Neural crest cell (in vitro differentiated cells): ENCODE results near the gene MCUB. TPM values are rescaled to one million over a fixed set of nuclear protein-coding genes. Genes with fewer than 3 reads are reported as not detected.

Experiments used
- DNase-seq: peaks from one replicate; pipeline ENCODE4 v3.0.0; 2021; ENCODE audit warnings: low read depth, mixed read lengths, low spot score
- H3K27ac Mint-ChIP-seq: one replicate; pipeline ENCODE4 v1.8.0; 2021; ENCODE audit warnings: mild to moderate bottlenecking, mixed read lengths; ENCODE audit not compliant: unreplicated experiment
- H3K27me3 Mint-ChIP-seq: 2 replicates; pipeline ENCODE4 v1.8.0; 2021; ENCODE audit warnings: low read depth, mild to moderate bottlenecking, mixed read lengths
- H3K36me3 Mint-ChIP-seq: 2 replicates; pipeline ENCODE4 v1.8.0; 2021; ENCODE audit warnings: low read depth, mild to moderate bottlenecking, mixed read lengths
- H3K4me1 Mint-ChIP-seq: 2 replicates; pipeline ENCODE4 v1.8.0; 2021; ENCODE audit warnings: mixed read lengths
- H3K4me3 Mint-ChIP-seq: one replicate; pipeline ENCODE4 v1.8.0; 2021; ENCODE audit warnings: mild to moderate bottlenecking, mixed read lengths
- H3K9me3 Mint-ChIP-seq: 2 replicates; pipeline ENCODE4 v1.8.0; 2021; ENCODE audit warnings: mixed read lengths
- CTCF ChIP-seq: fragments of 200-600 bp; sonication (generic); conservative IDR thresholded peaks from 2 replicates; pipeline ENCODE4 v1.5.0; 2021; ENCODE audit warnings: antibody characterized with exemption, mild to moderate bottlenecking
- total RNA-seq: library from RNA; stranded (reverse); gene quantifications from 2 replicates; pipeline ENCODE4 v1.2.1, GENCODE V29; 2021

Gene MCUB
- total RNA-seq, 1 donor from 2014 or later, result 15.9 TPM

- DNase-seq, result no peak
- no peaks in the 10 kb centered on the region for H3K27me3 Mint-ChIP-seq
- TF ChIP-seq CTCF, result no peak
- no peak overlapping the region for H3K4me3 Mint-ChIP-seq
- peaks cover 4% of the 10 kb centered on the region for H3K36me3 Mint-ChIP-seq
- no peak overlapping the region for H3K27ac Mint-ChIP-seq
- H3K4me1 Mint-ChIP-seq, result peaks cover 5% of the 10 kb centered on the region
- H3K9me3 Mint-ChIP-seq, result no peaks in the 10 kb centered on the region
These were observed 102.7 kb downstream of the MCUB start for GRCh38 chr4:109662771-109663170.

- Mint-ChIP-seq H3K27me3 (no peaks in the 10 kb centered on the region), H3K4me1 (peaks cover 5% of the 10 kb centered on the region), H3K27ac (peak overlapping the region; percentile 54), H3K36me3 (peaks cover 4% of the 10 kb centered on the region), H3K9me3 (no peaks in the 10 kb centered on the region), H3K4me3 (no peak overlapping the region)
- no peak for DNase-seq
- TF ChIP-seq CTCF, result no peak
These were observed 105.9 kb downstream of the MCUB start for GRCh38 chr4:109665783-109666485.

GRCh38 chr4:109671350-109671749 lies 111.3 kb downstream of the MCUB start:
- no peaks in the 10 kb centered on the region for H3K4me1 Mint-ChIP-seq
- H3K27ac Mint-ChIP-seq, result no peak overlapping the region
- no peaks in the 10 kb centered on the region for H3K27me3 Mint-ChIP-seq
- no peak for TF ChIP-seq CTCF
- H3K9me3 Mint-ChIP-seq, result peaks cover 12% of the 10 kb centered on the region
- H3K4me3 Mint-ChIP-seq, result no peak overlapping the region
- no peak for DNase-seq
- peaks cover 12% of the 10 kb centered on the region for H3K36me3 Mint-ChIP-seq

- Mint-ChIP-seq H3K27ac (no peak overlapping the region), H3K9me3 (peaks cover 16% of the 10 kb centered on the region), H3K4me3 (no peak overlapping the region), H3K36me3 (peaks cover 12% of the 10 kb centered on the region), H3K4me1 (no peaks in the 10 kb centered on the region), H3K27me3 (no peaks in the 10 kb centered on the region)
- DNase-seq, result no peak
- no peak for TF ChIP-seq CTCF
These were observed 112.3 kb downstream of the MCUB start for GRCh38 chr4:109672169-109672930.

GRCh38 chr4:109673303-109673702 lies 113.3 kb downstream of the MCUB start:
- Mint-ChIP-seq H3K27ac (no peak overlapping the region), H3K9me3 (peaks cover 17% of the 10 kb centered on the region), H3K4me1 (no peaks in the 10 kb centered on the region), H3K27me3 (no peaks in the 10 kb centered on the region), H3K4me3 (no peak overlapping the region), H3K36me3 (peaks cover 13% of the 10 kb centered on the region)
- TF ChIP-seq CTCF, result no peak
- no peak for DNase-seq
